Chondrocyte (in vitro differentiated cells): Measurements from ENCODE around the gene DIPK2A. TPM values are rescaled to one million over a fixed set of nuclear protein-coding genes. Genes with fewer than 3 reads are reported as not detected.

Source experiments
- DNase-seq: peaks from one replicate; pipeline ENCODE4 v3.0.0; 2021; ENCODE audit warnings: mixed read lengths, low spot score
- H3K27ac Mint-ChIP-seq: one replicate; pipeline ENCODE4 v1.8.0; 2021; ENCODE audit warnings: mild to moderate bottlenecking, moderate library complexity, mixed read lengths; ENCODE audit not compliant: unreplicated experiment
- H3K27me3 Mint-ChIP-seq: 2 replicates; pipeline ENCODE4 v1.8.0; 2021; ENCODE audit warnings: low read depth, mixed read lengths
- H3K36me3 Mint-ChIP-seq: 2 replicates; pipeline ENCODE4 v1.8.0; 2021; ENCODE audit warnings: low read depth, mixed read lengths
- H3K4me1 Mint-ChIP-seq: 2 replicates; pipeline ENCODE4 v1.8.0; 2021; ENCODE audit warnings: low read depth, mild to moderate bottlenecking, mixed read lengths
- H3K4me3 Mint-ChIP-seq: one replicate; pipeline ENCODE4 v1.8.0; 2021; ENCODE audit warnings: mild to moderate bottlenecking, moderate library complexity, mixed read lengths; ENCODE audit not compliant: unreplicated experiment
- H3K9me3 Mint-ChIP-seq: 2 replicates; pipeline ENCODE4 v1.8.0; 2021; ENCODE audit warnings: low read depth, mixed read lengths
- total RNA-seq: library from RNA; stranded (reverse); gene quantifications from 3 replicates; pipeline ENCODE4 v1.2.1, GENCODE V29; 2021
- TF ChIP-seq, protein P1 (sequence below): fragments of 200-600 bp; sonication (generic); IDR thresholded peaks from 2 replicates; pipeline ENCODE4 v1.5.0; 2021; ENCODE audit warnings: antibody characterized with exemption, mild to moderate bottlenecking, moderate library complexity

The DIPK2A gene
- total RNA-seq, 1 donor from 2014 or later: 28.8 TPM

GRCh38 chr3:143973259-143974021 lies 1.8 kb downstream of the DIPK2A start:
- Mint-ChIP-seq H3K9me3 (no peaks in the 10 kb centered on the region), H3K4me3 (peak overlapping the region; percentile 97), H3K27ac (peak overlapping the region; percentile 97), H3K36me3 (no peaks in the 10 kb centered on the region), H3K27me3 (no peaks in the 10 kb centered on the region), H3K4me1 (peaks cover 49% of the 10 kb centered on the region)
- DNase-seq: no peak
- TF ChIP-seq, protein P1, sequence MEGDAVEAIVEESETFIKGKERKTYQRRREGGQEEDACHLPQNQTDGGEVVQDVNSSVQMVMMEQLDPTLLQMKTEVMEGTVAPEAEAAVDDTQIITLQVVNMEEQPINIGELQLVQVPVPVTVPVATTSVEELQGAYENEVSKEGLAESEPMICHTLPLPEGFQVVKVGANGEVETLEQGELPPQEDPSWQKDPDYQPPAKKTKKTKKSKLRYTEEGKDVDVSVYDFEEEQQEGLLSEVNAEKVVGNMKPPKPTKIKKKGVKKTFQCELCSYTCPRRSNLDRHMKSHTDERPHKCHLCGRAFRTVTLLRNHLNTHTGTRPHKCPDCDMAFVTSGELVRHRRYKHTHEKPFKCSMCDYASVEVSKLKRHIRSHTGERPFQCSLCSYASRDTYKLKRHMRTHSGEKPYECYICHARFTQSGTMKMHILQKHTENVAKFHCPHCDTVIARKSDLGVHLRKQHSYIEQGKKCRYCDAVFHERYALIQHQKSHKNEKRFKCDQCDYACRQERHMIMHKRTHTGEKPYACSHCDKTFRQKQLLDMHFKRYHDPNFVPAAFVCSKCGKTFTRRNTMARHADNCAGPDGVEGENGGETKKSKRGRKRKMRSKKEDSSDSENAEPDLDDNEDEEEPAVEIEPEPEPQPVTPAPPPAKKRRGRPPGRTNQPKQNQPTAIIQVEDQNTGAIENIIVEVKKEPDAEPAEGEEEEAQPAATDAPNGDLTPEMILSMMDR: peak; percentile 11

DNA sequence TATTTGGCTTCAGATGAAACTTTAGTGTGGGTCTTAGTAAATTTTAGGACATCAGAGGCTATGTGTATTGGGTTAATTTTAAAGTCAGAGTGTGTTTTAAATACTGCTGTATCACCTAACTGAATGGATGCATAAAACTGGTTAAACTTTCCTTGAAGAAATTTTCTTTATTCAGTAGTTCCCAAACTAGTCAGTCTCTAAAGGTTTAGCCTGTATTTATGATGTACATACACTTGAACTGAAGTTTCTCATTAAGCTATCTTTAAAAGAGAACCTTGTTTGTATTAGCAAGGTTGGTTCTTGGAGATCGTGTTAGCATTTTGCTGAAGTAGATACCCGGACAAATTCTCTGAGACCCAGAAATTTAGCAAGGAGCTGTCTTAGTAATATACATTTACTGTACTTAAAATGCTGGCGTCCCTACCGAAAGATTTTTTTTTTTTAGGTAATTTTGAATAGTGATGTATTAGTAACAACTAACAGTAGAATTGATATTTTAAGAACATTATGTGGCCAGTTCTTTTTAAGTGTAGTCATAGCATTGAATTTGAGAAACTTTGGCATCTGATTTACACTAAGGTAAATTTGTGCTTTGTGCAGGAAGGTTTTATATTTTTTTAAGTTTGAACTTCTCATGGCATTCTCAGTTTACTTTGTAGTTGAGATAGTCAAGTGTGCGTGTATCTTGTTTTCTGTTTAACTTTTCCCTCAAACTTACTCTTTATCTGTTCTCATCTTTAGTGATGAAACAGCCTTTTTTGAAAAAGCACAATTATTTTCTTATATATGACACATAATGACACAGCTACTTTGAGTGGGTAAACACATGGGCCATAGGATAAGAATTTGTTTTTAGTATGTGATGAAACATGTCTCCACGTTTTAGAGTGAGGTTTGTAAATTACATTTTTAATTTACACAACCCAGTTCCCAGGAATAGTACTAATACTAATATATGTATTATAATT lies 2.9 kb downstream of the DIPK2A start:
- TF ChIP-seq, protein P1: no peak
- Mint-ChIP-seq H3K27me3 (no peaks in the 10 kb centered on the region), H3K27ac (peak overlapping the region; percentile 97), H3K36me3 (no peaks in the 10 kb centered on the region), H3K4me3 (peak overlapping the region; percentile 97), H3K9me3 (no peaks in the 10 kb centered on the region), H3K4me1 (peaks cover 59% of the 10 kb centered on the region)
- no peak for DNase-seq

DNA sequence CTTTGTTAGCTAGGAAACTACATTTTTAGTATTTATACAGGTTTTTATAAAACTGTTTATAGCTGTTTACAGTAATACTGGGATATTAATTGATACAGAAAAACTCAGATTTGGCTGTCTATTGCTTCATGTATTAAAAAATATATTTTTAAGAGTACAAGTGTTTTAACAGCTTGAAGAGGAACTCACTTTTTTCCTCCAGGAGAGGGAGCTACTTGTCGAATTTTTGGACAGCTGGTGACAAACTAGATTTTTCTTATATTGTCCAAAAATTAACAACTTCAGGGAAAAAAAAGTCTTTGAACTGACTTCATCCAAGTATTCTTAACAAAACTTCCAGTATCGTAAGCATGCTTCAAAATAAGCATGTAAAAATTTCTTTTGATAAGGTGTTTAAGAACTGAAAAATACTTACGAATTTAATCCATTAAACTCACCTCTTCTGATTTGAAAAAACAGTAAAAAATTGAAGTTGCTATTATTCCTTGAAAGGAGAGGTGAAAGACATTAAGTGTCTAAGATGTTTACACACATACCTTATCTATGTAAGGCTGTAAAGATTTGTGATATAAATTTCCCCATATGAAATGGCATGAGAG lies 4.0 kb downstream of the DIPK2A start:
- H3K4me1 Mint-ChIP-seq: peaks cover 63% of the 10 kb centered on the region
- H3K9me3 Mint-ChIP-seq: no peaks in the 10 kb centered on the region
- no peaks in the 10 kb centered on the region for H3K36me3 Mint-ChIP-seq
- peak overlapping the region; percentile 97 for H3K27ac Mint-ChIP-seq
- no peaks in the 10 kb centered on the region for H3K27me3 Mint-ChIP-seq
- TF ChIP-seq, protein P1: peak; percentile 96
- peak overlapping the region; percentile 97 for H3K4me3 Mint-ChIP-seq
- DNase-seq: no peak

GRCh38 chr3:143977341-143978262 lies 6.0 kb downstream of the DIPK2A start:
- no peak overlapping the region for H3K4me3 Mint-ChIP-seq
- H3K4me1 Mint-ChIP-seq: peaks cover 73% of the 10 kb centered on the region
- H3K27ac Mint-ChIP-seq: peak overlapping the region; percentile 77
- H3K36me3 Mint-ChIP-seq: peaks cover 2% of the 10 kb centered on the region
- no peak for DNase-seq
- H3K27me3 Mint-ChIP-seq: no peaks in the 10 kb centered on the region
- TF ChIP-seq, protein P1: no peak
- peaks cover 3% of the 10 kb centered on the region for H3K9me3 Mint-ChIP-seq
